Astrocyte of the cerebellum (primary cell): Measurements from ENCODE around the gene OR13C9.
"Not testable (repeated sequence)": the region's sequence is repeated elsewhere in the genome, so short reads cannot be mapped to it uniquely, and the experiment has no call there.

ENCODE experiments used
- DNase-seq: peaks from one replicate; pipeline ENCODE4 v3.0.0-alpha.2; 2011; ENCODE audit warnings: low read depth
- H3K4me3 ChIP-seq: 2 replicates; pipeline ENCODE4 v1.5.1; 2011; ENCODE audit warnings: mild to moderate bottlenecking, low read depth, low read length, moderate library complexity
- in situ Hi-C: cut with HindIII; loops from 2 replicates; pipeline ENCODE4 v1.10.0; 2017; ENCODE audit warnings: low sequenced_read_pairs
- TF ChIP-seq, protein P1 (sequence below): IDR thresholded peaks from 2 replicates; pipeline ENCODE4 v1.5.1; 2012; ENCODE audit warnings: low read length, low read depth, moderate library complexity, mild to moderate bottlenecking; ENCODE audit errors: missing control alignments

OR13C9 gene

DNA sequence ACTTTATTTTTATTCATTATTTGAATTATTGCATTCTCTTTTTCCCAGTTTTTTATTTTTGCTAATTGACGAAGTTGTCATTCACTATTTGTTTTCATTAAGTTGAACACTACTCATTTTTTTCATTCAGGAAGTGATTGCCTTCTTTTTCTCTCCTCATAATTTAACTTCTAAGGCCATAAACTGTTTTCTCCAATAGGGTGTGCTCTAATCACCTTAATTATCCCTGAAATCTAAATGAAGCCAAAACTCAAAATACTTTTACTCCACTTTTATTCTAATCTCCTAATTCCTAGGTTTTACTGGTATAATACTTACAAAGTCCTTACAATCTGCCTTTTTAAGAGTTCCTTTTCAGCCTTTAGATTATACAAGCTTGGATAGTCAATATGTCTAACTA is 9.7 kb downstream of the OR13C9 start:
- no peak overlapping the region for H3K4me3 ChIP-seq
- TF ChIP-seq, protein P1, sequence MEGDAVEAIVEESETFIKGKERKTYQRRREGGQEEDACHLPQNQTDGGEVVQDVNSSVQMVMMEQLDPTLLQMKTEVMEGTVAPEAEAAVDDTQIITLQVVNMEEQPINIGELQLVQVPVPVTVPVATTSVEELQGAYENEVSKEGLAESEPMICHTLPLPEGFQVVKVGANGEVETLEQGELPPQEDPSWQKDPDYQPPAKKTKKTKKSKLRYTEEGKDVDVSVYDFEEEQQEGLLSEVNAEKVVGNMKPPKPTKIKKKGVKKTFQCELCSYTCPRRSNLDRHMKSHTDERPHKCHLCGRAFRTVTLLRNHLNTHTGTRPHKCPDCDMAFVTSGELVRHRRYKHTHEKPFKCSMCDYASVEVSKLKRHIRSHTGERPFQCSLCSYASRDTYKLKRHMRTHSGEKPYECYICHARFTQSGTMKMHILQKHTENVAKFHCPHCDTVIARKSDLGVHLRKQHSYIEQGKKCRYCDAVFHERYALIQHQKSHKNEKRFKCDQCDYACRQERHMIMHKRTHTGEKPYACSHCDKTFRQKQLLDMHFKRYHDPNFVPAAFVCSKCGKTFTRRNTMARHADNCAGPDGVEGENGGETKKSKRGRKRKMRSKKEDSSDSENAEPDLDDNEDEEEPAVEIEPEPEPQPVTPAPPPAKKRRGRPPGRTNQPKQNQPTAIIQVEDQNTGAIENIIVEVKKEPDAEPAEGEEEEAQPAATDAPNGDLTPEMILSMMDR, result peak; percentile 10
- in situ Hi-C loops, result no loop called here
- DNase-seq, result no peak

DNA sequence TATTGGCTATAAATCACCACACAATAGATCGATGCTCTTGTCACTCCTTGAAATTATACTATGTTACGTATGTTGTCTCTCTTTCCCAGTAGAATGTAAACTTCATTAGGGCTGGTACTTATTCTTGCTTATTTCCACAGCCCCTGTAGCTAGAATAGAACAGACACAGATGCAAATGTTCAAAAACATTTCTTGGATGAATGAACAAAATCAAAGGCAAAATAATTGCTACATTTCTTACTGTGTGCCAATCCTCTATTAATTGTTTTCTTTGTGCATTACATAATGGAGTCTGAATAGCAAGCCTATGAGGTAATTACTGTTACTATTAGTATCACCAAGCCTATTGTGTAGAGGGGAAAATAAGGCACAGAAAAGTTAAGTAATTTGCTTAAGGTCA is 11.9 kb downstream of the OR13C9 start:
- H3K4me3 ChIP-seq, result no peak overlapping the region

DNA sequence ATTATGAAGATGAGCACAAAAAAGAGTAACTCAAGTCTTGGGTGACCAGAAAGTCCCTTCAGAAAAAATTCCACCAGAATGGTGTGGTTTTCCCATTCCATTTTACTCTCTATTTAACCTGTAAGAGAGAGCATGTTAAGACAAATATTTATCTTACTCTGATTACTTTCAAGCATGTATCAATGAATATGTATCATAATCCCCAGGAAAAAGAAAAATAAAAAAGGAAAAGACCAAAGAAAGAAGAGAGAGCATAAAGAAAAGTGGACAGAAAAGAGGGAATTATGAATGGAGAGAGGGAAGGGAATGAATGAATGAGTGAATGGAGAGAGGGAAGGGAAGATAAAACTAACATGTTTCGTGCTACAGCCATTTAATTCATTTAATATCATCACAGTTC is 12.5 kb downstream of the OR13C9 start, which contains the start of gene OR13C2:
OR13C2 (minus strand) TSS at position 101 of the 400 bp plus-strand sequence; CDS start at position 101, 0 bp downstream.
- H3K4me3 ChIP-seq, in situ Hi-C loops, DNase-seq: not testable (repeated sequence)

More for the DNA sequence above, 11.9 kb downstream of the OR13C9 start:
- in situ Hi-C loops, result no loop called here
- TF ChIP-seq, protein P1, result no peak
- peak; percentile 9 for DNase-seq

DNA sequence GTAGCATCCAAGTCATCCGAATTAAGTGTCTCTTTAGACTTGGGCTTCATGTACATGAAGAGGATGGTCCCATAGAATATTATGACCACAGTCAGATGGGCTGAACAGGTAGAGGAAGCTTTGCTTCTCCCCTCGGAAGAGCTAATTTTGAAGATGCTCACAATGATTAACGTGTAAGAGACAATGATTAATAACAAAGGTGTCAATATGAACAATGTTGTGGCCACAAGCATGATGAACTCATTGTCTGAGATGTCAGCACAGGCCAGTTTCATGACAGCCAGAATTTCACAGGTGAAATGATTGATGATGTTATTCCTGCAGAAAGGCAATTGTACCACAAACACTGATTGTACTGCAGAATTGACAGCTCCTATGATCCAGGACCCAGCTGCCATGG is 13.2 kb downstream of the OR13C9 start:
- no peak for DNase-seq
- no peak overlapping the region for H3K4me3 ChIP-seq
- in situ Hi-C loops, result no loop called here
- TF ChIP-seq, protein P1, result no peak

DNA sequence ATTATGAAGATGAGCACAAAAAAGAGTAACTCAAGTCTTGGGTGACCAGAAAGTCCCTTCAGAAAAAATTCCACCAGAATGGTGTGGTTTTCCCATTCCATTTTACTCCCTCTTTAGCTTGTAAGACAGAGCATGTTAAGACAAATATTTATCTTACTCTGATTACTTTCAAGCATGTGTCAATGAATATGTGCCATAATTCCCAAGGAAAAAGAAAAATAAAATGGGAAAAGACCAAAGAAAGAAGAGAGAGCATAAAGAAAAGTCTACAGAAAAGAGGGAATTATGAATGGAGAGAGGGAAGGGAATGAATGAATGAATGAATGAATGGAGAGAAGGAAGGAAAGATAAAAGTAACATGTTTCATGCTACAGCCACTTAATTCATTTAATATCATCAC is 18.7 kb downstream of the OR13C9 start, which contains the start of gene OR13C5:
OR13C5 (minus strand) TSS at position 101 of the 400 bp plus-strand sequence; CDS start at position 101, 0 bp downstream.
- DNase-seq, H3K4me3 ChIP-seq, in situ Hi-C loops: not testable (repeated sequence)

DNA sequence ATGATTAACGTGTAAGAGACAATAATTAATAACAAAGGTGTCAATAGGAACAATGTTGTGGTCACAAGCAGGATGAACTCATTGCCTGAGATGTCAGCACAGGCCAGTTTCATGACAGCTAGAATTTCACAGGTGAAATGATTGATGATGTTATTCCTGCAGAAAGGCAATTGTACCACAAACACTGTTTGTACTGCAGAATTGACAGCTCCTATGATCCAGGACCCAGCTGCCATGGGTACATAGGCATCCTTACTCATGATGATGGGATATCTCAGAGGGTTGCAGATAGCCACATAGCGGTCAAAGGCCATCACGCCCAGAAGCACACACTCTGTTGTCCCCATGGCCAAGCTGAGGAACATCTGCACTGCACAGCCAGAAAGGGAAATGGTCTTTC is 19.3 kb downstream of the OR13C9 start:
- in situ Hi-C loops, H3K4me3 ChIP-seq, DNase-seq: not testable (repeated sequence)

DNA sequence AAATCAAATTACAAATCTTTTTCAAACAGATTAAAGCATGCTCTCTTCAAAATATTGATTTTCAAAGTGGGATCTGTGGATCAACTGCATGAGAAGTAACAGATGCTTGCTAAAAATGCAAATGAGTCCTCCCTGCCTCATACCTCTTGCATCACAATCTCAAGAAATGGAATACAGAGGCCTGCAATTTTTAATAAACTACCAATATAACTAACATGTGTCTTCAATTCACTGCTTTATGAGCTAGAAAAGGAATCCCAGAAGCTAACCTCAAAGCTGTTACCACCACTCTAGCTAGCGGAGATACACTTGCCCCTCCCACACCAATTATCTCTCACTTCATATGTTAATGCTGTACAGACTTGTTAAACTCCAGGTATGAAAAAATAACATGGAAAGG is 28.4 kb downstream of the OR13C9 start:
- no peak overlapping the region for H3K4me3 ChIP-seq
- no peak for DNase-seq
- in situ Hi-C loops, result loop anchor here (5.0 kb wide), 1 partner anchor 38 kb away; no protein-coding TSS in a partner anchor
- TF ChIP-seq, protein P1, result no peak

DNA sequence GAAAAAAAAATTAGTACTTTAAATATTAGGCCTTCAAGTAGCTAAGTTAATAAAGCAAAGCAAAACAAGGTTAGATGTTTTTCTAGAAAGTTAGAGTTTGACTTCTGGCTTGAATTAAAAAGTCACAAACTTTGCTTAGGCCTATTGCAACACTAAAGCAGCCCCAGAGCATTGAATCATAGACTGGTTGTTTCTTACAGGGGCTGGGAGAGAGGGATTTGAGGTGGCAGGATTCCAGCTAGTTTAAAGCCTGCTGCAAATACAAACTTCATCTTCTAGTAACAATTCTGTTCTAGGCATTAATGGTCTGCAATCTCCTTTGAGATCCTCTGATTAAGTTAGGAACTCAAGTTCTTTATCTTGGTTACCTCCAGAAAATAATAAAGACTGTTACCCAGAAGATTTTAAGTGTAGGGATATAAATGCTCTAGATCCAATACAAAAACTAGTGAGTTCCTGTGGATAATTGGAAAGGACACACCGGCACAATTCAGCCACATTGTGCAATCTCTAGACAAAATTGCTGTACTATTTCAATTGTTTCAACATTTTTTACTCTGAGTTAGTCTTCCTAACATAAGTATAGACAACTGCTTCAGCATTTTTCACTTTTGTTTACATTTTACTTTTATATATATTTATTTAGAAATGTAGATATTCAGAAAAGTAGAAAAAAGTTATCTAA is 31.4 kb downstream of the OR13C9 start:
- TF ChIP-seq, protein P1, result no peak
- no peak for DNase-seq
- in situ Hi-C loops, result no loop called here

More for the DNA sequence above, 31.4 kb downstream of the OR13C9 start:
- no peak overlapping the region for H3K4me3 ChIP-seq
